Frontal cortex (tissue), 4 donors: ENCODE results near the gene OR11G2. TPM values are rescaled to one million over a fixed set of nuclear protein-coding genes. Genes with fewer than 3 reads are reported as not detected.
"Not testable (repeated sequence)": the region's sequence is repeated elsewhere in the genome, so short reads cannot be mapped to it uniquely, and the experiment has no call there.

Source experiments
- DNase-seq, 2 donors: peaks; one replicate each; pipeline ENCODE4 v3.0.0; 2012; ENCODE audit warnings: low spot score in 2 of 2
- FAIRE-seq: peaks from 2 replicates; lab custom pipeline; 2012; peaks lifted over from hg19 to GRCh38; lab: Jason Lieb, UNC
- small RNA-seq: library from RNA; depleted of rRNA; stranded (forward); fragments of <200 nt; gene quantifications from one replicate; pipeline ENCODE3, GENCODE V24; 2014
- total RNA-seq: library from RNA; depleted of rRNA; stranded (reverse); fragments of >200 nt; gene quantifications from one replicate; pipeline ENCODE4 v1.2.3, GENCODE V29; 2014
- donor health status: control.
- donor health status: control.
- donor health status: control.

The OR11G2 gene
- total RNA-seq, 1 donor from 2014 or later, result not detected

- FAIRE-seq (no peak), DNase-seq (no peak)
Observed at GRCh38 chr14:20215196-20215595, 24.5 kb downstream of the OR11G2 start.

GRCh38 chr14:20219033-20219432 lies 28.3 kb downstream of the OR11G2 start:
- DNase-seq (no peak), FAIRE-seq (no peak)

- FAIRE-seq (no peak), DNase-seq (no peak)
Observed at GRCh38 chr14:20223410-20223809, 32.7 kb downstream of the OR11G2 start, which contains the start of gene OR11H6. TSS of gene OR11H6 (plus strand) at chr14:20223710. CDS start at chr14:20223710, 0 bp downstream.

GRCh38 chr14:20228681-20229080 lies 38.0 kb downstream of the OR11G2 start, which contains the start of gene OR11H7:
TSS of gene OR11H7 (plus strand) at chr14:20228981.
- FAIRE-seq (no peak), DNase-seq (no peak)

- not testable (repeated sequence) for FAIRE-seq, DNase-seq
Observed at GRCh38 chr14:20235415-20235814, 44.7 kb downstream of the OR11G2 start.

GRCh38 chr14:20247646-20248246 lies 57.0 kb downstream of the OR11G2 start:
- FAIRE-seq, result no peak
- DNase-seq, result no peak

Small RNA genes within 50 kb of the gene (small RNA-seq; reads per million reads assigned to genes)
- not detected for gene GTF2IP22

Other genes starting within 250 kb of the OR11G2 start
- gene OR4K15, start 215.3 kb upstream of the OR11G2 start, total RNA-seq, result not detected
- gene OR4Q2, start 188.7 kb upstream of the OR11G2 start, total RNA-seq, result not detected
- gene OR4K14, start 171.6 kb upstream of the OR11G2 start, total RNA-seq, result not detected
- not detected for gene OR4K13, start 154.9 kb upstream of the OR11G2 start, total RNA-seq
- gene OR4L1, start 130.9 kb upstream of the OR11G2 start, total RNA-seq, result not detected
- not detected for gene OR4K17, start 80.2 kb upstream of the OR11G2 start, total RNA-seq
- not detected for gene OR4N5, start 52.1 kb upstream of the OR11G2 start, total RNA-seq
- not detected for gene OR11H6, start 32.8 kb downstream of the OR11G2 start, total RNA-seq
- not detected for gene OR11H7, start 38.1 kb downstream of the OR11G2 start, total RNA-seq
- not detected for gene OR11H4, start 48.4 kb downstream of the OR11G2 start, total RNA-seq
- gene TTC5, start 115.1 kb downstream of the OR11G2 start, total RNA-seq, result 30.6 TPM
- 86.0 TPM for gene CCNB1IP1, start 142.4 kb downstream of the OR11G2 start, total RNA-seq
- gene PARP2, start 152.7 kb downstream of the OR11G2 start, total RNA-seq, result 20.8 TPM
- 3.3 TPM for gene TEP1, start 222.6 kb downstream of the OR11G2 start, total RNA-seq
- under 0.01 TPM for gene KLHL33, start 245.3 kb downstream of the OR11G2 start, total RNA-seq